Transverse colon (tissue), 4 donors: ENCODE results near the gene IL21.

Experiments used
- EP300 ChIP-seq: sonication (generic); formaldehyde crosslinking; IDR thresholded peaks from one replicate; pipeline ENCODE4 v1.6.1; 2017; ENCODE audit warnings: antibody characterized with exemption, low read depth
- POLR2A ChIP-seq: fragments of 450-650 bp; IDR thresholded peaks from one replicate; pipeline ENCODE4 v1.6.1; 2016; ENCODE audit warnings: antibody characterized with exemption, mild to moderate bottlenecking, moderate library complexity
- POLR2AphosphoS5 ChIP-seq, 3 donors: sonication (generic); formaldehyde crosslinking; IDR thresholded peaks; one replicate each; pipeline ENCODE4 v1.6.1; 2016; ENCODE audit warnings: antibody characterized with exemption in 3 of 3
- TF ChIP-seq, protein P1 (sequence below), 5 experiments: fragments of 200-600 bp in 3 of 5; fragments of 450-650 bp in 2 of 5; sonication (generic) in 3 of 5; IDR thresholded peaks; 1 replicate in 2 of 5; 2 replicates in 3 of 5; pipeline ENCODE4 v1.5.1; 2016 to 2017; ENCODE audit warnings: antibody characterized with exemption in 5 of 5, inconsistent platforms in 3 of 5, mild to moderate bottlenecking in 2 of 5, moderate library complexity in 1 of 5

- TF ChIP-seq, protein P1, sequence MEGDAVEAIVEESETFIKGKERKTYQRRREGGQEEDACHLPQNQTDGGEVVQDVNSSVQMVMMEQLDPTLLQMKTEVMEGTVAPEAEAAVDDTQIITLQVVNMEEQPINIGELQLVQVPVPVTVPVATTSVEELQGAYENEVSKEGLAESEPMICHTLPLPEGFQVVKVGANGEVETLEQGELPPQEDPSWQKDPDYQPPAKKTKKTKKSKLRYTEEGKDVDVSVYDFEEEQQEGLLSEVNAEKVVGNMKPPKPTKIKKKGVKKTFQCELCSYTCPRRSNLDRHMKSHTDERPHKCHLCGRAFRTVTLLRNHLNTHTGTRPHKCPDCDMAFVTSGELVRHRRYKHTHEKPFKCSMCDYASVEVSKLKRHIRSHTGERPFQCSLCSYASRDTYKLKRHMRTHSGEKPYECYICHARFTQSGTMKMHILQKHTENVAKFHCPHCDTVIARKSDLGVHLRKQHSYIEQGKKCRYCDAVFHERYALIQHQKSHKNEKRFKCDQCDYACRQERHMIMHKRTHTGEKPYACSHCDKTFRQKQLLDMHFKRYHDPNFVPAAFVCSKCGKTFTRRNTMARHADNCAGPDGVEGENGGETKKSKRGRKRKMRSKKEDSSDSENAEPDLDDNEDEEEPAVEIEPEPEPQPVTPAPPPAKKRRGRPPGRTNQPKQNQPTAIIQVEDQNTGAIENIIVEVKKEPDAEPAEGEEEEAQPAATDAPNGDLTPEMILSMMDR (IDR thresholded peaks at IDR 0.05) = no peak
- no peak for TF ChIP-seq POLR2A
- no peak for TF ChIP-seq POLR2AphosphoS5 (IDR thresholded peaks at IDR 0.05)
- TF ChIP-seq EP300 = no peak
Observed at GRCh38 chr4:122661176-122662160, 40.6 kb upstream of the IL21 start.
